ENCODE data around the gene KCNQ1.

Gene KCNQ1

DNA sequence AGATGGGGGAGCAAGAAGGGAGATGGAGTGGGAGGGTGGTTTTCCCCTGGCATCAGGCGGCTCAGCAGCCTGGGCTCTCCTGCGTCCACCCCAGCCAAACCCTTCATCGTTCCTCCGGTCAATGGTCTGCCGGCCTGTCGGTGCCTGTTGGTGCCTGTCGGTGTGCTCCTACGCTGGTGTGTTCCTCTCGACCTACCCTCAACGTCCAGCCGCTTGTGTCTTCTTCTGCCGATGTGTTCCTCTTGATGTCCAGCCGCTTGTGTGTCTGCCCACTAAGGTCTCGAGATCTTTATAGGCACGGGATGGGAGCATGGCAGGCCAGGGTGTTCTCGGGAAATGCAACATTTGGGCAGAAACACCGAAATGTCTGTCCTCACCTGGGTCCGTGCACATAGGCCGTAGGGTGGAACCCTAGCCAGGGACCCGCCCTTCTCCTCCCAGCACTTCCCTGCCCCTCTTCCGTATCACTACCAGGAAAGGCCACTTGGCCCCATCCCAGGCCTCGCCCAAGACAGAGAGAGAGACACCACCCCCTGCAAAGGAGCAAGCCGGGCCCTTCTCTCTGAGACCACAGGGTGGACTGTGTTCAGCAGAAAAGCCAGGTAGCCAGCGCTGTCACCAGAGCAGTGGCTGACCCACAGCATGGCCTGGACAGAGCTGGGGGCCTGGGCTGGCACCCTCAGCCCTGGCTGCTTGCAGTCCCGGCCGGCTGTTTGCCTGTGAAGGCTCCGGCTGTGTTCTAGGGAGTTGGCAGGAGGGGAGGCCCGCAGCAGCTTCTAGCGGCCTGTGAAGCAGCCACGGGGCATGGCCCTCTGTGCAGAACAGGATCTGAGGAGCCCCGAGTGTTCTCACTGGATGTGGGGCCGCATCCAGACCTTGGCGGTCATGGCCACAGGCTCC is 316.6 kb downstream of the KCNQ1 start:
- Histone ChIP-seq H3K4me3 (ENCODE audit: insufficient read depth in 1 of 2, low read depth in 1 of 2, low read length in 2 of 2) (no peak overlapping the region), H2AFZ (ENCODE audit: low read depth, low read length) (no peak overlapping the region), H3K27me3 (ENCODE audit: control insufficient read depth in 1 of 2, insufficient read depth in 1 of 2, low read length in 2 of 2) (peaks cover 0 to 3% of the 10 kb centered on the region in 2 experiments), H3K79me1 (replicated peaks; ENCODE audit: low read length, poor library complexity, severe bottlenecking) (no peaks in the 10 kb centered on the region), H2BK12ac (ENCODE audit: low read length in 2 of 2) (no peak overlapping the region), H2BK5ac (ENCODE audit: low read depth, low read length, poor library complexity, severe bottlenecking) (no peak overlapping the region), H2BK15ac (ENCODE audit: low read depth, poor library complexity, severe bottlenecking) (no peak overlapping the region), H3K4ac (ENCODE audit: low read depth in 1 of 2, low read length in 2 of 2) (no peak overlapping the region), H4K91ac (ENCODE audit: low read length) (no peak overlapping the region), H3K23ac (ENCODE audit: low read length in 2 of 2) (no peak overlapping the region), H4K8ac (ENCODE audit: low read length) (no peak overlapping the region), H3K9me3 (ENCODE audit: control insufficient read depth, low read length) (no peaks in the 10 kb centered on the region), H3K4me2 (ENCODE audit: low read length, poor library complexity, severe bottlenecking) (no peak overlapping the region), H2AK5ac (ENCODE audit: low read length, severe bottlenecking) (peak overlapping the region; percentile 24), H3K18ac (ENCODE audit: low read depth in 1 of 2, low read length in 2 of 2) (no peak overlapping the region), H2BK120ac (ENCODE audit: low read depth, low read length) (no peak overlapping the region), H3K4me1 (ENCODE audit: control insufficient read depth, insufficient read depth, low read depth, low read length) (peaks cover 14% of the 10 kb centered on the region), H3K14ac (ENCODE audit: low read length in 2 of 2) (no peak overlapping the region), H3K27ac (ENCODE audit: low read length, poor library complexity, severe bottlenecking) (no peak overlapping the region), H3K9ac (ENCODE audit: low read length) (no peak overlapping the region), H3K36me3 (ENCODE audit: control insufficient read depth in 1 of 2, insufficient read depth in 2 of 2, low read depth in 1 of 2, low read length in 2 of 2) (no peaks in the 10 kb centered on the region)
- DNase-seq, result no peak
- WGBS, result 93% methylated on average over 33 of the region's 33 CpGs

- no peak overlapping the region for H3K14ac ChIP-seq (ENCODE audit: low read length in 2 of 2)
- peaks cover 0 to 3% of the 10 kb centered on the region in 2 experiments for H3K27me3 ChIP-seq (ENCODE audit: control insufficient read depth in 1 of 2, insufficient read depth in 1 of 2, low read length in 2 of 2)
- H3K4me3 ChIP-seq (ENCODE audit: insufficient read depth in 1 of 2, low read depth in 1 of 2, low read length in 2 of 2), result no peak overlapping the region
- no peak overlapping the region for H3K9ac ChIP-seq (ENCODE audit: low read length)
- no peak overlapping the region for H3K4ac ChIP-seq (ENCODE audit: low read depth in 1 of 2, low read length in 2 of 2)
- H3K4me2 ChIP-seq (ENCODE audit: low read length, poor library complexity, severe bottlenecking), result no peak overlapping the region
- no peak overlapping the region for H2BK12ac ChIP-seq (ENCODE audit: low read length in 2 of 2)
- WGBS, result 86% methylated on average over 10 of the region's 10 CpGs
- no peak overlapping the region for H3K23ac ChIP-seq (ENCODE audit: low read length in 2 of 2)
- no peaks in the 10 kb centered on the region for H3K79me1 ChIP-seq (replicated peaks; ENCODE audit: low read length, poor library complexity, severe bottlenecking)
- H4K91ac ChIP-seq (ENCODE audit: low read length), result no peak overlapping the region
- H2AFZ ChIP-seq (ENCODE audit: low read depth, low read length), result no peak overlapping the region
- no peak overlapping the region for H2BK120ac ChIP-seq (ENCODE audit: low read depth, low read length)
- DNase-seq, result no peak
- no peak overlapping the region for H2BK5ac ChIP-seq (ENCODE audit: low read depth, low read length, poor library complexity, severe bottlenecking)
- no peaks in the 10 kb centered on the region for H3K36me3 ChIP-seq (ENCODE audit: control insufficient read depth in 1 of 2, insufficient read depth in 2 of 2, low read depth in 1 of 2, low read length in 2 of 2)
- H3K27ac ChIP-seq (ENCODE audit: low read length, poor library complexity, severe bottlenecking), result no peak overlapping the region
- no peaks in the 10 kb centered on the region for H3K9me3 ChIP-seq (ENCODE audit: control insufficient read depth, low read length)
- H2AK5ac ChIP-seq (ENCODE audit: low read length, severe bottlenecking), result no peak overlapping the region
- H2BK15ac ChIP-seq (ENCODE audit: low read depth, poor library complexity, severe bottlenecking), result no peak overlapping the region
- peaks cover 14% of the 10 kb centered on the region for H3K4me1 ChIP-seq (ENCODE audit: control insufficient read depth, insufficient read depth, low read depth, low read length)
- H4K8ac ChIP-seq (ENCODE audit: low read length), result no peak overlapping the region
- no peak overlapping the region for H3K18ac ChIP-seq (ENCODE audit: low read depth in 1 of 2, low read length in 2 of 2)
Observed at GRCh38 chr11:2762031-2762380, 317.2 kb downstream of the KCNQ1 start.

GRCh38 chr11:2762451-2762850 is 317.6 kb downstream of the KCNQ1 start:
- H3K23ac ChIP-seq (ENCODE audit: low read length in 2 of 2), result no peak overlapping the region
- H2BK5ac ChIP-seq (ENCODE audit: low read depth, low read length, poor library complexity, severe bottlenecking), result no peak overlapping the region
- WGBS, result 97% methylated on average over 17 of the region's 17 CpGs
- H3K27me3 ChIP-seq (ENCODE audit: control insufficient read depth in 1 of 2, insufficient read depth in 1 of 2, low read length in 2 of 2), result peaks cover 0 to 3% of the 10 kb centered on the region in 2 experiments
- H2AFZ ChIP-seq (ENCODE audit: low read depth, low read length), result no peak overlapping the region
- H2BK120ac ChIP-seq (ENCODE audit: low read depth, low read length), result no peak overlapping the region
- H4K8ac ChIP-seq (ENCODE audit: low read length), result no peak overlapping the region
- H3K9me3 ChIP-seq (ENCODE audit: control insufficient read depth, low read length), result no peaks in the 10 kb centered on the region
- no peak overlapping the region for H3K4me3 ChIP-seq (ENCODE audit: insufficient read depth in 1 of 2, low read depth in 1 of 2, low read length in 2 of 2)
- no peak overlapping the region for H2BK15ac ChIP-seq (ENCODE audit: low read depth, poor library complexity, severe bottlenecking)
- no peak overlapping the region for H3K9ac ChIP-seq (ENCODE audit: low read length)
- no peak overlapping the region for H2AK5ac ChIP-seq (ENCODE audit: low read length, severe bottlenecking)
- no peak overlapping the region for H3K4ac ChIP-seq (ENCODE audit: low read depth in 1 of 2, low read length in 2 of 2)
- H3K4me1 ChIP-seq (ENCODE audit: control insufficient read depth, insufficient read depth, low read depth, low read length), result peaks cover 14% of the 10 kb centered on the region
- H3K18ac ChIP-seq (ENCODE audit: low read depth in 1 of 2, low read length in 2 of 2), result no peak overlapping the region
- H2BK12ac ChIP-seq (ENCODE audit: low read length in 2 of 2), result no peak overlapping the region
- H3K4me2 ChIP-seq (ENCODE audit: low read length, poor library complexity, severe bottlenecking), result no peak overlapping the region
- no peak overlapping the region for H3K27ac ChIP-seq (ENCODE audit: low read length, poor library complexity, severe bottlenecking)
- no peak for DNase-seq
- H3K36me3 ChIP-seq (ENCODE audit: control insufficient read depth in 1 of 2, insufficient read depth in 2 of 2, low read depth in 1 of 2, low read length in 2 of 2), result no peaks in the 10 kb centered on the region
- no peak overlapping the region for H3K14ac ChIP-seq (ENCODE audit: low read length in 2 of 2)
- H3K79me1 ChIP-seq (replicated peaks; ENCODE audit: low read length, poor library complexity, severe bottlenecking), result no peaks in the 10 kb centered on the region
- H4K91ac ChIP-seq (ENCODE audit: low read length), result no peak overlapping the region

DNA sequence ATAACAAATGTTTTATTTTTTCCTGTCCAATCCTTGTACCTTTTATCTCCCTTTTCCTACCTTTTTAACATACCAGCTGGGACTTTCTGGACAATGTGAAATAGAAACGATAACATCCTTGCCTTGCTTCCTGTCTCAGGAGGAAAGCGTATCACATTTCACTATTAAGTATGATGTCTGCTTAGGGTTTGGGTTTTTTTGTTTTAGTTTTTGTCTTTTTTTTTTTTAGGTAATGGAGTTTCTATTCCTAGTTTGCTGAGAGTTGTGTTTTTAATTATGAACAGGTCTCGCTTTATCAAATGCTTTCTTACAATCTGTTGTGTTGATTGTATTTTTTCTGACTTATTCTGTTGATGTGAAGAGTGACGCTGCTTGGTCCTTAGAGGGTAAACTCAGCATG is 319.2 kb downstream of the KCNQ1 start:
- Histone ChIP-seq H2BK5ac (ENCODE audit: low read depth, low read length, poor library complexity, severe bottlenecking) (no peak overlapping the region), H2AFZ (ENCODE audit: low read depth, low read length) (no peak overlapping the region), H2AK5ac (ENCODE audit: low read length, severe bottlenecking) (no peak overlapping the region), H4K91ac (ENCODE audit: low read length) (no peak overlapping the region), H3K14ac (ENCODE audit: low read length in 2 of 2) (no peak overlapping the region), H4K8ac (ENCODE audit: low read length) (no peak overlapping the region), H3K4me2 (ENCODE audit: low read length, poor library complexity, severe bottlenecking) (no peak overlapping the region), H3K27me3 (ENCODE audit: control insufficient read depth in 1 of 2, insufficient read depth in 1 of 2, low read length in 2 of 2) (no peaks in the 10 kb centered on the region), H3K4me1 (ENCODE audit: control insufficient read depth, insufficient read depth, low read depth, low read length) (peaks cover 19% of the 10 kb centered on the region), H3K18ac (ENCODE audit: low read depth in 1 of 2, low read length in 2 of 2) (no peak overlapping the region), H3K27ac (ENCODE audit: low read length, poor library complexity, severe bottlenecking) (no peak overlapping the region), H3K23ac (ENCODE audit: low read length in 2 of 2) (no peak overlapping the region), H3K4ac (ENCODE audit: low read depth in 1 of 2, low read length in 2 of 2) (no peak overlapping the region), H3K9ac (ENCODE audit: low read length) (no peak overlapping the region), H3K4me3 (ENCODE audit: insufficient read depth in 1 of 2, low read depth in 1 of 2, low read length in 2 of 2) (no peak overlapping the region), H2BK120ac (ENCODE audit: low read depth, low read length) (no peak overlapping the region), H3K9me3 (ENCODE audit: control insufficient read depth, low read length) (no peaks in the 10 kb centered on the region), H3K79me1 (replicated peaks; ENCODE audit: low read length, poor library complexity, severe bottlenecking) (no peaks in the 10 kb centered on the region), H2BK12ac (ENCODE audit: low read length in 2 of 2) (no peak overlapping the region), H2BK15ac (ENCODE audit: low read depth, poor library complexity, severe bottlenecking) (no peak overlapping the region), H3K36me3 (ENCODE audit: control insufficient read depth in 1 of 2, insufficient read depth in 2 of 2, low read depth in 1 of 2, low read length in 2 of 2) (no peaks in the 10 kb centered on the region)
- 78% methylated on average over 4 of the region's 4 CpGs for WGBS
- no peak for DNase-seq

Data from mesenchymal stem cell (in vitro differentiated cells and primary cell).